ENCODE data around the gene NCAM2. TPM values are rescaled to one million over a fixed set of nuclear protein-coding genes. Genes with fewer than 3 reads are reported as not detected.

Gene NCAM2
- total RNA-seq, 1 experiment from 2014 or later = not detected

DNA sequence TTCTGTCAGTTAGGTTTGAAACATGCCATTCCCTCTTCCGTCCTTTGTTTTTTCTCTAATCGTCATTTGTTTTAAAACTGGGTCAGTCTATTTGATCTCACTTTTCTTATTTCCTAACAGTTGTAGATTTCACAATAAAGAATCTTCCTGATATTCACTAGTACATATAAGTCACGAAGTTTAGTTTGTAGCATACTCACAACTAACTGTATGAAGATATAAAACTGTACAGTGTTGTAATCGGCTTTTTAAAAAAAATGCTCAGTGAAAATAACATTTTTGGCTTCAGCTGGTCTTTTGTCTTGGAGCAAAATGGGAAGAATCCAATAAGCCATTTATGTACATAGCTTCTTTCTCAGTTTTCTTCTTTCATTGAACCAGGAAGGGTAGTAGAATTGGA is 78.3 kb downstream of the NCAM2 start (continued):
- TF ChIP-seq, protein P1, sequence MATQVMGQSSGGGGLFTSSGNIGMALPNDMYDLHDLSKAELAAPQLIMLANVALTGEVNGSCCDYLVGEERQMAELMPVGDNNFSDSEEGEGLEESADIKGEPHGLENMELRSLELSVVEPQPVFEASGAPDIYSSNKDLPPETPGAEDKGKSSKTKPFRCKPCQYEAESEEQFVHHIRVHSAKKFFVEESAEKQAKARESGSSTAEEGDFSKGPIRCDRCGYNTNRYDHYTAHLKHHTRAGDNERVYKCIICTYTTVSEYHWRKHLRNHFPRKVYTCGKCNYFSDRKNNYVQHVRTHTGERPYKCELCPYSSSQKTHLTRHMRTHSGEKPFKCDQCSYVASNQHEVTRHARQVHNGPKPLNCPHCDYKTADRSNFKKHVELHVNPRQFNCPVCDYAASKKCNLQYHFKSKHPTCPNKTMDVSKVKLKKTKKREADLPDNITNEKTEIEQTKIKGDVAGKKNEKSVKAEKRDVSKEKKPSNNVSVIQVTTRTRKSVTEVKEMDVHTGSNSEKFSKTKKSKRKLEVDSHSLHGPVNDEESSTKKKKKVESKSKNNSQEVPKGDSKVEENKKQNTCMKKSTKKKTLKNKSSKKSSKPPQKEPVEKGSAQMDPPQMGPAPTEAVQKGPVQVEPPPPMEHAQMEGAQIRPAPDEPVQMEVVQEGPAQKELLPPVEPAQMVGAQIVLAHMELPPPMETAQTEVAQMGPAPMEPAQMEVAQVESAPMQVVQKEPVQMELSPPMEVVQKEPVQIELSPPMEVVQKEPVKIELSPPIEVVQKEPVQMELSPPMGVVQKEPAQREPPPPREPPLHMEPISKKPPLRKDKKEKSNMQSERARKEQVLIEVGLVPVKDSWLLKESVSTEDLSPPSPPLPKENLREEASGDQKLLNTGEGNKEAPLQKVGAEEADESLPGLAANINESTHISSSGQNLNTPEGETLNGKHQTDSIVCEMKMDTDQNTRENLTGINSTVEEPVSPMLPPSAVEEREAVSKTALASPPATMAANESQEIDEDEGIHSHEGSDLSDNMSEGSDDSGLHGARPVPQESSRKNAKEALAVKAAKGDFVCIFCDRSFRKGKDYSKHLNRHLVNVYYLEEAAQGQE (IDR thresholded peaks at IDR 0.05; ENCODE audit: low read depth) = no peak
- TF ChIP-seq RAD21 (IDR thresholded peaks at IDR 0.05; ENCODE audit: low read depth) (no peak), ZFX (IDR thresholded peaks at IDR 0.05) (no peak)

DNA sequence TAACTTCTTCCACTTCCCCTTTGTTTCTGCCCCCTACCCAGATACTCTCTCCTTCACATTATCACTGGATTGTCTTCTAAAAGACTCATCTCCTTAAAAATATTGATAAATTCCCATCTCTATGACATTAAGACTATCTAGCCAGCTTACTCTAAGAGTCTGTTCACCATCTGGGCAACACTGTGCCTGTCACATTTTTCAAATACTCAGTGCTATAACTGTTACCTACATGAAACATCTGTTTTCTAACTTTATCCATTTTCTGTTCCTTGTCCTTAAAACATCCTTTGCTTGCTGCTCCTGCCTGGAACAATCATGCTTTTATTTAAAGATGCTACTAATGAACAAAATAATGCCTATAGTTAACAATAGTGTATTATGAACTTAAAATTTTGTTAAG is 81.4 kb downstream of the NCAM2 start:
- POLR2A ChIA-PET = no interaction called here
- no TSS peak for BruUV-seq (replicated peaks)

More for the DNA sequence above, 81.4 kb downstream of the NCAM2 start:
- H3K9me2 ChIP-seq (ENCODE audit: insufficient read depth) = no peaks in the 10 kb centered on the region
- no peaks in the 10 kb centered on the region for H3K79me2 ChIP-seq (ENCODE audit: insufficient read depth, low read length)
- H3K36me3 ChIP-seq (ENCODE audit: control insufficient read depth in 1 of 2, insufficient read depth in 2 of 2, low read length in 2 of 2) = no peaks in the 10 kb centered on the region
- no peak overlapping the region for H3K9ac ChIP-seq (ENCODE audit: low read length)
- ATAC-seq (no peak), DNase-seq (ENCODE audit: low read depth, low spot score) (no peak)
- no peak overlapping the region for H3K4me3 ChIP-seq (replicated peaks in 1 of 2; ENCODE audit: low read depth in 1 of 2, low read length in 2 of 2)
- H3K27me3 ChIP-seq (ENCODE audit: insufficient read depth, low read length) = no peaks in the 10 kb centered on the region
- no peak overlapping the region for H3K4me2 ChIP-seq (ENCODE audit: low read length)
- intact Hi-C loops (cut with micrococcal nuclease) = no loop called here
- H2AFZ ChIP-seq (ENCODE audit: low read depth, low read length, poor library complexity, severe bottlenecking) = no peak overlapping the region
- no peaks in the 10 kb centered on the region for H4K20me1 ChIP-seq (ENCODE audit: insufficient read depth)
- H3K27ac ChIP-seq (ENCODE audit: low read depth, low read length) = no peak overlapping the region
- RAD21 ChIA-PET (ENCODE audit: low non-redundant PET in 1 of 2, low total read pairs in 2 of 2, uncharacterized antibody in 2 of 2, unreplicated experiment in 2 of 2) = no interaction called here
- peaks cover 3 to 24% of the 10 kb centered on the region in 2 experiments; a peak in 2 of 4 replicates for H3K9me3 ChIP-seq (ENCODE audit: control insufficient read depth in 1 of 2, insufficient read depth in 1 of 2, low read depth in 1 of 2, low read length in 2 of 2)
- TF ChIP-seq EZH2 (IDR thresholded peaks at IDR 0.05) = no peak
- no peak for TF ChIP-seq ZNF274 (IDR thresholded peaks at IDR 0.05; ENCODE audit: low read depth, low read length)
- TF ChIP-seq SP1 (IDR thresholded peaks at IDR 0.05; ENCODE audit: low read depth) = no peak
- TF ChIP-seq POLR2A (IDR thresholded peaks at IDR 0.05; ENCODE audit: borderline replicate concordance, extremely low read depth, insufficient read depth, insufficient read length) = no peak
- TF ChIP-seq, protein P1 (IDR thresholded peaks at IDR 0.05; ENCODE audit: low read depth) = no peak
- no peak for TF ChIP-seq EZH2phosphoT487 (IDR thresholded peaks at IDR 0.05; ENCODE audit: borderline replicate concordance)
- no peak for TF ChIP-seq ELF1 (IDR thresholded peaks at IDR 0.05; ENCODE audit: borderline replicate concordance, low read depth)
- no peak for TF ChIP-seq FOSL1 (IDR thresholded peaks at IDR 0.05; ENCODE audit: low read depth)
- CTCF ChIA-PET = no interaction called here
- no peaks in the 10 kb centered on the region for H3K4me1 ChIP-seq (ENCODE audit: control insufficient read depth in 1 of 2, insufficient read depth in 2 of 2, low read length in 2 of 2)

All from HCT116 (cell line).